ENCODE data around the gene ARX.

ARX gene

DNA sequence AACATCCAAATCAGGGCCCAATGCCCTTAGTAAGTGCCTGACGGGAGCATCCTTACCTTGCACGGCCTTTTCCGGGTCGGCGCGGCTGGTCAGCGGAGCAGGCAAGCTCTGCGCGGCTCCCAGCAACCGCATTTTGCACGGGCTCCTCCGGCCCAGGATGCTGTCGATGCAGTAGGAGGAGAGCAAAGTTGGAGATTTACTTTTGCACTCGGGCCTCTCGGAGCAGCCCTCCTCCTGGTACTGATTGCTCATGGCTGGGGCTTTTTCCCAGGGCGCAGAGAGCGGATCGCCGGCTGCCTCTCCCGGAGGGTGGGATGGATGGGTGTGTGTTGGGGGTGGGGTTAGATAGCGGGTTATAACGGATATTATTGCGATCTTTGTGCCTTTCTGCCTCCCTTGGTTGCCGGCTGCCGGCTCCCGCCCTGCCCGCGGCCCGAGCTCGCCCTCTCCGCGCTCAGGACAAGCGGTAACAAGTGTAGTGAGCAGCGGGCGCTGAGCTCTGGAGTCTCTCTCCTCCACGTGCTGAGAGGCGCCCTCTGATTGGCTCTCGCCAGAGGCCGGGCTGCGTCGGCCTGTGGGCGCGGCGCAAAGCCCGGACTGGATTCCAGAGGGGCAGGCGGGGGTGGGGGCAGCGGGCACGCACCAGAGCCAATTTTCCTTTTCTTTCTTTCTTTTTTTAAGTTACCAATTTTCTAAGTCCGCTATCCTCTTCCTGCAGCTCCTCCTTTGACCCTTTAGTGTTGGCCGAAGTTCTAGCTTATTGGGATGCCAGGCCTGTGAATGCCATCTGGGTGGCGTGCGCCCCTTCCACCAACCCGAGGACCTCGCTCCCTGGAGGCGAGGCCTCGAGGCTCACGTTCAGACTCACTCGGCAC, at the start of gene ARX:
TSS of gene ARX (minus strand) at position 480 of the 875 bp plus-strand sequence. CDS start at position 252, 228 bp downstream.
- DNase-seq: peak in 1 of 2 donors; percentile 28

- no peak for DNase-seq
These were observed 43.5 kb upstream of the ARX start for GRCh38 chrX:25059273-25059672.

GRCh38 chrX:25052798-25053534, 37.2 kb upstream of the ARX start:
- no peak for DNase-seq

GRCh38 chrX:25049971-25050370, 34.2 kb upstream of the ARX start:
- DNase-seq: no peak

DNA sequence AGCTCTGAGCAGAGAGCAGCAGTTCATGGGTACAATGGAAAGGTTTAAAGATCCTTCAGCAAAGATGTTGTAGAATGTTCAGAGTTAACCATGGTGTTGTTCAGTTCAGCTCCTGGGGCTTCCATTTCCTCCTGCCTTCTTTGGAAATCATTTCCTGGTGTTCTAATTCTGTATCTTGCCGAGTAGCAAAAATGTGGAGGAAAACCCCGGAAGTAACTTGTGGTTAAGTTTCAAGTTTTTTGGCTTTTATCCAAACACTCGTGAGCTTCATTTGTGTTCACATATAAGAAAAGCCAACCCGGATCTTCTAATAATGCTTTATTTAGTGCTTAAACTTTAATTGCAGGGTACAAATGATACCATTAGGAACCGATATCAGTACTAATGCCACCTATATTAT, 33.6 kb upstream of the ARX start:
- peak; percentile 7 to 21 for DNase-seq

GRCh38 chrX:25048178-25048577, 32.4 kb upstream of the ARX start:
- no peak for DNase-seq

DNA sequence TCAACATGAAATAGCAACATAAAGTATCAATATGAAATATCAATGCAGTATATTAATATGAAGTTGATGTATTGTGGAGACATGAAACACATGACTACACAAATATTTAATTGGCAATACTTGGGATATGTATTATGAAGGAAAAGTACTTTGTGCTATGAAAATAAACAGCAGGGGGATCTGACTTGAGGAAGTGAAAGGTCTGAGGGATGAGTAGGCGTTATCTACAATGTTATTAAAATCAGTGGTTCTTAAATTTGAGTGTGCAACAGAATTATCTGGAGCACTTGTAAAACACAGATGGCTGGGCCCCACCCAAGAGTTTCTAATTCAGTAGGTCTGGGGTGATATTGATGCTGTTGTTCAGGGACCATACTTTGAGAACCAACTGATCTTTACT, 27.4 kb upstream of the ARX start:
- peak in 1 of 2 donors; percentile 11 for DNase-seq

- DNase-seq: no peak
These were observed 23.3 kb upstream of the ARX start for GRCh38 chrX:25039036-25039435.

DNA sequence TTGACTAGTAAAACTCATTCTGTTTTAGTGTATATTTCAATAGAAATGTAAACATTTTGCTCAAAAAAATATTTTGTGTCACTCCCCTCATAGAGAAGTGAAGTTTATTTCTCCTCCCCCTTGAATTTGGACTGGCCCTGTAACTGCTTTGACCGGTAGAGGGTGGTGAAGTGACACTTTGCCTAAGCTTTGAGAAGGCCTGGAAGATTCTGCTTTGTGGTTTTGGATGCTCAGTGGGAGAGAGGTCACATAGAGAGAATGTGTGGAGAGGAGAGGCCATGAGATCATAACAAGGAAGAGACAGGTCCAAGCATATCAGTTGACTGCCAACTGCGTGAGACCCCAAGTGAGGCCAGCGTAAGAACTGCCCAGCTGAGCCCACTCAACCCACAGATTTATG, 19.1 kb upstream of the ARX start:
- no peak for DNase-seq

GRCh38 chrX:25029288-25029825, 13.6 kb upstream of the ARX start:
- no peak for DNase-seq

DNA sequence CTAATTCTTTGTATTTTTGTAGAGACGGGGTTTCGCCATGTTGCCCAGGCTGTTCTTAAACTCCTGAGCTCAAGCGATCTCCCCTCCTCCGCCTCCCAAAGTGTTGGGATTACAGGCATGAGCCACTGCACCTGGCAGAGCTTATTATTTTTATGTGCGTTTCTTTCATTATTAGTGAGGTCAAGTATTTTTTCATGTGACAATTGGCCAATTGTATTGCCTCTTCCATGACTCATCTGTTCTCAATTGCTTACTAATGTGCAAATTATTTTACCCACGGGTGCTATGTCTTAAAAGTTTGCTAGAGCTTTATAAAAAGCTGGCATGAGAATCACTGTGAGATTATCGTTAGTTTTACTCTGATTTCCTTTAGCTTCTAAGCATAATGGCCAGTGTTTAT, 13.0 kb upstream of the ARX start:
- DNase-seq: no peak

- DNase-seq: no peak
These were observed 10.8 kb upstream of the ARX start for GRCh38 chrX:25026576-25026975.

- DNase-seq: no peak
These were observed 9.8 kb upstream of the ARX start for GRCh38 chrX:25025615-25026014.

- no peak for DNase-seq
These were observed 8.1 kb upstream of the ARX start for GRCh38 chrX:25023908-25024307.

GRCh38 chrX:25022499-25023325, 6.9 kb upstream of the ARX start:
- no peak for DNase-seq

DNA sequence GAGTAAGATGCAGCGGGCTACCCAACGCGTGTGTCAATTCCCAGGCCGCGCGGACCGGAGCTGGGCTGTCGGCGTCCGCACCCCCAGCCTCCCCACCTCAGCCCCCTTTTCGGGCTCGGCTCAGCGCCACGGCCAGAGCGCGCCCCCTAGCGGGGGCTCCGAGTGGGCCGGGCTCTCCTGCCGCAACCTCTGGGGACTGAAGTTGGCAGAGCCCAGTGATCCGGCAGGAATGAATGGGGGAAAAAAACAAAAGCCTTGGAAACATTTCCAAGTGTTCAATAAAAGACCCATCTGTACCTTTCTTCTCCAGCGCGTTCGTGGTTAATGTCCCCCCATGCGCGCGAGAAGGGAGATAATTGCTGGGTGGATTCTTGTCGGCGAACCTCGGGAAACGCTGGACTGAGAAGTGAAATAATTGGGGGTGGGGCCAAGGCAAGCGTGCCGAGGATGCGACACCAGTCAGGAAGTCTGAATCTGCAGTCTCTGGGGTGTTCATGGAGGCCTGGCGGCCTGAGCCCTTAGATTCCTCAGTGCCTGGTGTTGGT, 5.2 kb upstream of the ARX start:
- DNase-seq: no peak

DNA sequence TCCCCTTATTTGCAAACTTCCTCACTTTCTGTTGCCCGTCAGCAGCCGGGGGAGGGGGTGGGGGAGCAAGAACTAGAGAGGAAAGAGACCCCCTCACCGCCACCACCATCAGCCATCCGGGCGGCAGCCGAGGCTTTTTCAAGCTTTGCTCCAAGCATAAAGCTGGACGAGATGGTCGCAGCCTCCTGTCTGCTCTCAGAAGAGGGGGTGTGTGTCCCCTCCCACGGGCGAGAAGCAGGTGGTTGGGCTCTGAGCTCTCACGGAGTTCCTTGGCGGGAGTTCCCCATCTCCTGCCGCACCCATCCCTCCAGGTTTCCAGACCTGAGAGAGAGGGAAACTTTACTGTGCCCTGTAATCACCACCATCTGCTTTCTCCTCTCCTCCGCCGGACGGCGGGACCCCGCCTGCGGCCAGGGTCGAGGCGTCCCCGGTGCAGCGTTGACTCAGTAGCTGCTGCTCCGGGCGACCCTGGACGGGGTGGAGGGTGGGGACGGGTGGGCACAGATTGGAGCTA, 4.7 kb upstream of the ARX start:
- no peak for DNase-seq

DNA sequence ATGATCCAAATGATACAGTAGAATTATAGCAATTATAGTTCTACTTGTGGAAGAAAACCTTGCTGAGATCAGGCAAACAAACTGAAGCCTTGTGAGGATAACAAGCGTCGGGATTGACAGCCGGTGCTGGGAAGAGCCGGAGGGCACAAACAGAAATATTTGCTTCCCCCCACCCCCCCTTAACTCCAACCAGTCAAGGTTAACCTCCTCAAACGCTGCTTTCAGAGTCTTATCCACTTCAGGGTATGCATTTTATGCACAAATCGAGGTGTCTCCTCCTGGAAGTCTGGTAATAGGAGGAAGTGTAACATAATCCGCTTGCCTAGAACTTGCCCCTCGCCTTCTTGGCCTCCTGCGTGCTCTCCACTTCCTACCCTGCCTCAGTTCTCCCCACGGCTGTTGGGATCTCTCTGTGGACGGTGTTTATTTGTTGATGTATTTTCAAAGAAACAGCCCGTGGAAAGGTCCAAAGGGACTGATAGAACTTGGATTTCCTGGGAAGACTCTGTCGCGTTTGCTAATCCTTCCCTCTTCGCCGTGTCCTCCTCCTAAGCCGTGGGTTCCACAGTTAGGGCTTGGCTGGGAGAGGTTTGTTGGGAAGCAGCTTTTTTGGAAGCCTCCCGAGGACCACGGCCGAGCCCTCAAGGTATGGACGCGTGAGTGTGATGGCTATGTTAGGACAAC, 4.1 kb upstream of the ARX start:
- DNase-seq: no peak

GRCh38 chrX:25018682-25019081, 2.9 kb upstream of the ARX start:
- no peak for DNase-seq

- DNase-seq: no peak
These were observed 2.0 kb upstream of the ARX start for GRCh38 chrX:25017667-25018247.

DNA sequence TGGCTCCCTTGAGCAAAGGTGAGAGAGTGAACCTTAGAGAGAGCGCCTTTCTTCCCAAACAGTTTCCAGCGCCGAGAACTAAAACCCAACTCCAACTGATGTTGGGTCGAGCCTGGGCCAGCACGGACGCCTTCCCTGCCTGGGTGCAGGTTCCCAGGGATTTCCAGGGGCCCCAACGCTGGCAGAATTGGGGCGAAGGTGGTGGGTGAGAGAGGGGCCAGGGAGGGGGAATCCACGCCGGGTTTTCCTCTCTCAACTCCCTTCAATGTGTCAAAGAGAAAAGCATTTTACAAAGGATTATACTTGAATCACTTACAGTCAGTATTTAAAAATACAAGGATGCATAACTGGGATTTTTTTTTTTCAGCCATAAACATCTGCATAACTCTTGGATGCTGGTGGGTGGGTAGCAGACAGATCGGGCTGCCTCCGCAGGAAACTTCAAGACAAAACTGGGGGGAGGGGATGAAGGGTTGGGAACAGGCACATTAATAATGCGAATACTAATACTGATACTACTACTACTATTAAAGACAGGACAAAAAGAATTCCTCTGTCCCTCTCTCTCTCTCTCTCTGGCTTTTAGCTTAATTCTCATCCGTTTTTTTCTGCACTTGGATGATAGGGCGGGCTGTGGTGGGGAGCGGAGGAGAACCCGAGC, 1.3 kb upstream of the ARX start:
- DNase-seq: no peak
